ENCODE data around the gene TTLL9.

TTLL9 gene

GRCh38 chr20:31951530-31952453 is 81.4 kb downstream of the TTLL9 start, which contains the start of gene PDRG1:
Gene PDRG1 (minus strand): TSS chr20:31952046. CDS start chr20:31951961, 85 bp downstream.
- peak; percentile 66 for DNase-seq

- DNase-seq = no peak
These were observed 83.2 kb downstream of the TTLL9 start for GRCh38 chr20:31953556-31954148.

GRCh38 chr20:31954500-31954899 is 84.1 kb downstream of the TTLL9 start:
- no peak for DNase-seq

- no peak for DNase-seq
These were observed 86.4 kb downstream of the TTLL9 start for GRCh38 chr20:31956556-31957526.

- DNase-seq = no peak
These were observed 92.3 kb downstream of the TTLL9 start for GRCh38 chr20:31962761-31963160.

GRCh38 chr20:31963889-31964288 is 93.5 kb downstream of the TTLL9 start:
- DNase-seq = no peak

GRCh38 chr20:31966991-31967655 is 96.7 kb downstream of the TTLL9 start:
- DNase-seq = no peak

GRCh38 chr20:31967830-31968249 is 97.4 kb downstream of the TTLL9 start, which contains the start of gene XKR7:
Gene XKR7 (plus strand): TSS chr20:31968151. CDS start chr20:31968176, 25 bp downstream.
- DNase-seq = no peak

GRCh38 chr20:31968291-31969126 is 98.1 kb downstream of the TTLL9 start:
- DNase-seq = no peak

- no peak for DNase-seq
These were observed 99.6 kb downstream of the TTLL9 start for GRCh38 chr20:31969991-31970390.

- DNase-seq = no peak
These were observed 102.1 kb downstream of the TTLL9 start for GRCh38 chr20:31972471-31973021.

- no peak for DNase-seq
These were observed 103.9 kb downstream of the TTLL9 start for GRCh38 chr20:31974296-31974695.

- DNase-seq = no peak
These were observed 104.6 kb downstream of the TTLL9 start for GRCh38 chr20:31974951-31975487.

GRCh38 chr20:31975874-31976273 is 105.4 kb downstream of the TTLL9 start:
- DNase-seq = no peak

- no peak for DNase-seq
These were observed 106.6 kb downstream of the TTLL9 start for GRCh38 chr20:31977080-31977479.

GRCh38 chr20:31979713-31980426 is 109.4 kb downstream of the TTLL9 start:
- no peak for DNase-seq

GRCh38 chr20:31981784-31982183 is 111.3 kb downstream of the TTLL9 start:
- DNase-seq = no peak

GRCh38 chr20:31984981-31985471 is 114.6 kb downstream of the TTLL9 start:
- no peak for DNase-seq

- no peak for DNase-seq
These were observed 117.3 kb downstream of the TTLL9 start for GRCh38 chr20:31987744-31988143.
